H1 (cell line): ENCODE results near the gene RALY. TPM values are rescaled to one million over a fixed set of nuclear protein-coding genes. Genes with fewer than 3 reads are reported as not detected.

Experiments used
- CTCF ChIA-PET: fragments of 300-600 bp; sonication (Branson Sonifier 250); formaldehyde crosslinking; loops from one replicate; lab custom pipeline; 2021; ENCODE audit not compliant: partially characterized antibody; lab: Charles Lee
- POLR2A ChIA-PET: fragments of 300-600 bp; sonication (Branson Sonifier 250); formaldehyde crosslinking; loops from one replicate; lab custom pipeline; 2021; ENCODE audit warnings: inconsistent platforms; ENCODE audit not compliant: partially characterized antibody; lab: Charles Lee
- DNase-seq, 2 experiments: peaks; one replicate each; pipeline versions ENCODE4 v3.0.0 to v3.0.0-alpha.2; 2010 to 2022; ENCODE audit warnings: low spot score in 2 of 2, low read depth in 1 of 2, mixed read lengths in 1 of 2
- FAIRE-seq: peaks from 2 replicates; lab custom pipeline; 2011; peaks lifted over from hg19 to GRCh38; lab: Jason Lieb, UNC
- H2AFZ ChIP-seq: 2 replicates; pipeline ENCODE4 v1.8.1; 2012; ENCODE audit warnings: low read length, inconsistent platforms
- H2AK5ac ChIP-seq: 2 replicates; pipeline ENCODE4 v1.6.1; 2013; ENCODE audit warnings: low read depth, low read length
- H2BK120ac ChIP-seq: replicated peaks from 2 replicates; pipeline ENCODE3; 2013; ENCODE audit warnings: low read depth, low read length, inconsistent platforms
- H2BK12ac ChIP-seq: 2 replicates; pipeline ENCODE4 v1.6.1; 2013; ENCODE audit warnings: low read depth, low read length
- H2BK15ac ChIP-seq: 2 replicates; pipeline ENCODE4 v1.6.1; 2013; ENCODE audit warnings: low read length
- H2BK20ac ChIP-seq: 2 replicates; pipeline ENCODE4 v1.6.1; 2013; ENCODE audit warnings: low read length
- H2BK5ac ChIP-seq: 2 replicates; pipeline ENCODE4 v1.6.1; 2013; ENCODE audit warnings: low read depth, low read length
- H3K14ac ChIP-seq: 2 replicates; pipeline ENCODE4 v1.6.1; 2013; ENCODE audit warnings: inconsistent platforms; ENCODE audit not compliant: insufficient read length
- H3K18ac ChIP-seq: 2 replicates; pipeline ENCODE4 v1.6.1; 2013; ENCODE audit warnings: low read length; ENCODE audit errors: extremely low read depth
- H3K23ac ChIP-seq: 2 replicates; pipeline ENCODE4 v1.6.1; 2013; ENCODE audit warnings: inconsistent platforms; ENCODE audit not compliant: insufficient read length
- H3K23me2 ChIP-seq: 2 replicates; pipeline ENCODE4 v1.6.1; 2013; ENCODE audit warnings: low read depth, low read length
- H3K27ac ChIP-seq: 2 replicates; pipeline ENCODE4 v1.6.1; 2011; ENCODE audit warnings: low read depth, low read length, inconsistent platforms
- H3K27me3 ChIP-seq, 4 experiments: replicated peaks in 1 of 4; 1 replicate in 1 of 4; 2 replicates in 3 of 4; pipeline versions ENCODE4 v1.6.1 to v1.8.1; 2011 to 2013; ENCODE audit warnings: low read length in 3 of 4, mild to moderate bottlenecking in 3 of 4, inconsistent platforms in 2 of 4, mixed read lengths in 2 of 4, moderate library complexity in 1 of 4; ENCODE audit not compliant: control insufficient read depth in 3 of 4, insufficient read depth in 3 of 4; ENCODE audit errors: extremely low read depth in 1 of 4
- H3K36me3 ChIP-seq, 4 experiments: 2 replicates each; pipeline versions ENCODE4 v1.6.1 to v1.8.1; 2011 to 2013; ENCODE audit warnings: mild to moderate bottlenecking in 4 of 4, low read length in 3 of 4, moderate library complexity in 2 of 4, control low read depth in 1 of 4, inconsistent platforms in 1 of 4; ENCODE audit not compliant: insufficient read depth in 4 of 4, control insufficient read depth in 2 of 4
- H3K4ac ChIP-seq: replicated peaks from 2 replicates; pipeline ENCODE3; 2013; ENCODE audit warnings: low read length, low read depth, mixed read lengths, inconsistent platforms; ENCODE audit not compliant: insufficient read length
- H3K4me1 ChIP-seq, 4 experiments: replicated peaks in 1 of 4; 1 replicate in 1 of 4; 2 replicates in 3 of 4; pipeline versions ENCODE4 v1.6.1 to v1.8.1; 2011 to 2013; ENCODE audit warnings: low read length in 3 of 4, inconsistent platforms in 2 of 4, mixed read lengths in 1 of 4; ENCODE audit not compliant: insufficient read depth in 4 of 4, control insufficient read depth in 3 of 4
- H3K4me2 ChIP-seq, 2 experiments: 2 replicates each; pipeline versions ENCODE4 v1.6.1 to v1.8.1; 2011 to 2013; ENCODE audit warnings: low read depth in 2 of 2, low read length in 2 of 2, control low read depth in 1 of 2, inconsistent platforms in 1 of 2, mild to moderate bottlenecking in 1 of 2; ENCODE audit not compliant: insufficient read depth in 1 of 2
- H3K4me3 ChIP-seq, 4 experiments: fragments of 200-600, 300-600 bp in 1 of 4; sonication (generic), shearing (Covaris generic), sonication (Bioruptor Twin) in 1 of 4; 2 replicates each; pipeline versions ENCODE4 v1.5.1 to v1.8.1; 2011 to 2016; ENCODE audit warnings: low read length in 4 of 4, low read depth in 3 of 4, control low read depth in 2 of 4, inconsistent platforms in 2 of 4, mild to moderate bottlenecking in 2 of 4, mixed read lengths in 1 of 4, moderate library complexity in 1 of 4; ENCODE audit not compliant: insufficient read depth in 2 of 4; ENCODE audit errors: extremely low read depth in 1 of 4
- H3K56ac ChIP-seq: replicated peaks from 2 replicates; pipeline ENCODE3; 2013; ENCODE audit warnings: low read depth, mild to moderate bottlenecking, mixed read lengths, low read length, inconsistent platforms; ENCODE audit not compliant: insufficient read length
- H3K79me1 ChIP-seq: 2 replicates; pipeline ENCODE4 v1.6.1; 2013; ENCODE audit warnings: low read depth, low read length, control low read depth
- H3K79me2 ChIP-seq, 2 experiments: 2 replicates each; pipeline versions ENCODE4 v1.6.1 to v1.8.1; 2012 to 2013; ENCODE audit warnings: low read length in 2 of 2, mild to moderate bottlenecking in 2 of 2, inconsistent platforms in 1 of 2; ENCODE audit not compliant: insufficient read depth in 2 of 2, control insufficient read depth in 1 of 2
- H3K9ac ChIP-seq, 4 experiments: replicated peaks in 1 of 4; 1 replicate in 1 of 4; 2 replicates in 3 of 4; pipeline versions ENCODE4 v1.6.1 to v1.8.1; 2011 to 2013; ENCODE audit warnings: low read depth in 3 of 4, low read length in 3 of 4, control low read depth in 2 of 4, mild to moderate bottlenecking in 2 of 4, moderate library complexity in 2 of 4, inconsistent platforms in 1 of 4; ENCODE audit errors: extremely low read depth in 1 of 4
- H3K9me3 ChIP-seq, 2 experiments: 2 replicates each; pipeline versions ENCODE4 v1.6.1 to v1.8.1; 2012 to 2013; ENCODE audit warnings: mild to moderate bottlenecking in 2 of 2, moderate library complexity in 2 of 2, control low read depth in 1 of 2, inconsistent platforms in 1 of 2, low read depth in 1 of 2, low read length in 1 of 2, mixed read lengths in 1 of 2; ENCODE audit not compliant: insufficient read depth in 2 of 2
- H4K20me1 ChIP-seq, 2 experiments: replicated peaks in 1 of 2; 2 replicates each; pipeline versions ENCODE3 to v1.8.1; 2011 to 2013; ENCODE audit warnings: inconsistent platforms in 2 of 2, low read length in 2 of 2, mild to moderate bottlenecking in 1 of 2; ENCODE audit not compliant: insufficient read depth in 2 of 2, control insufficient read depth in 1 of 2
- H4K5ac ChIP-seq: 2 replicates; pipeline ENCODE4 v1.6.1; 2013; ENCODE audit warnings: low read length, low read depth, mixed read lengths, inconsistent platforms; ENCODE audit not compliant: insufficient read length
- H4K8ac ChIP-seq: 2 replicates; pipeline ENCODE4 v1.8.0; 2013; ENCODE audit warnings: mild to moderate bottlenecking, moderate library complexity, low read length, inconsistent platforms; ENCODE audit not compliant: insufficient read depth; ENCODE audit errors: extremely low read depth
- H4K91ac ChIP-seq: replicated peaks from 2 replicates; pipeline ENCODE3; 2013; ENCODE audit warnings: low read length, mixed read lengths, inconsistent platforms; ENCODE audit not compliant: insufficient read length
- BACH1 ChIP-seq: IDR thresholded peaks from 2 replicates; pipeline ENCODE4 v1.6.1; 2012; ENCODE audit warnings: low read length, improper control_type of control experiment
- BRCA1 ChIP-seq: IDR thresholded peaks from 2 replicates; pipeline ENCODE4 v1.6.1; 2012; ENCODE audit warnings: low read depth, low read length, improper control_type of control experiment
- CEBPB ChIP-seq: IDR thresholded peaks from 2 replicates; pipeline ENCODE4 v1.6.1; 2012; ENCODE audit warnings: low read depth, low read length
- CREB1 ChIP-seq: IDR thresholded peaks from 2 replicates; pipeline ENCODE4 v1.6.1; 2012; ENCODE audit warnings: inconsistent platforms
- RFX5 ChIP-seq: IDR thresholded peaks from 2 replicates; pipeline ENCODE4 v1.6.1; 2011; ENCODE audit warnings: low read depth, low read length, improper control_type of control experiment, borderline replicate concordance
- SIRT6 ChIP-seq: IDR thresholded peaks from one replicate; pipeline ENCODE4 v1.7.1; 2012; ENCODE audit warnings: low read length, inconsistent platforms
- TAF7 ChIP-seq: optimal IDR thresholded peaks from 2 replicates; pipeline ENCODE3; 2011; ENCODE audit warnings: low read depth, mild to moderate bottlenecking, inconsistent platforms, low read length, moderate library complexity, borderline replicate concordance
- WGBS, 2 experiments: shearing (Covaris generic) in 1 of 2; methylation state at CpG; one replicate each; pipeline versions ENCODE4 v1.1.6 to v1.1.7; 2013 to 2015; ENCODE audit warnings: low lambda C conversion rate in 2 of 2, mixed read lengths in 2 of 2, inconsistent platforms in 1 of 2, low coverage in 1 of 2, missing lambda C conversion rate in 1 of 2; ENCODE audit not compliant: insufficient replicate concordance in 2 of 2, insufficient coverage in 1 of 2, insufficient read length in 1 of 2; ENCODE audit errors: extremely low coverage in 1 of 2, missing lambda C conversion rate in 1 of 2; 5-methylcytosine and 5-hydroxymethylcytosine counted together
- polyA plus RNA-seq, 7 experiments: library from polyadenylated mRNA; depleted of rRNA in 3 of 7; stranded (reverse) in 5 of 7; unstranded in 2 of 7; fragments of >200 nt in 5 of 7; fragments of 200-250 nt in 2 of 7; gene quantifications; 1 replicate in 5 of 7; 2 replicates in 1 of 7; 4 replicates in 1 of 7; pipeline versions ENCODE4 v1.2.1 to v1.2.3, GENCODE V29; 2011 to 2013; ENCODE audit warnings: missing spikeins in 2 of 7, mixed read lengths in 2 of 7
- total RNA-seq: library from RNA; stranded (reverse); fragmentation: NEBNext Ultra II Directional; extraction: Animal tissue kit (Norgen Biotek cat#: 25700); gene quantifications from 2 replicates; pipeline ENCODE4 v1.2.1, GENCODE V29; 2021
- TF ChIP-seq, protein P1 (sequence below): IDR thresholded peaks from 2 replicates; pipeline ENCODE4 v1.6.1; 2012; ENCODE audit warnings: inconsistent platforms
- TF ChIP-seq, protein P2 (sequence below): IDR thresholded peaks from 2 replicates; pipeline ENCODE4 v1.6.1; 2012; ENCODE audit warnings: low read length, inconsistent platforms

Gene RALY
- total and polyA plus RNA-seq, 2 of the 8 experiments (the other 6 are each of a cell fraction or from before 2014, with no cell fraction given), result 133 to 148 TPM

DNA sequence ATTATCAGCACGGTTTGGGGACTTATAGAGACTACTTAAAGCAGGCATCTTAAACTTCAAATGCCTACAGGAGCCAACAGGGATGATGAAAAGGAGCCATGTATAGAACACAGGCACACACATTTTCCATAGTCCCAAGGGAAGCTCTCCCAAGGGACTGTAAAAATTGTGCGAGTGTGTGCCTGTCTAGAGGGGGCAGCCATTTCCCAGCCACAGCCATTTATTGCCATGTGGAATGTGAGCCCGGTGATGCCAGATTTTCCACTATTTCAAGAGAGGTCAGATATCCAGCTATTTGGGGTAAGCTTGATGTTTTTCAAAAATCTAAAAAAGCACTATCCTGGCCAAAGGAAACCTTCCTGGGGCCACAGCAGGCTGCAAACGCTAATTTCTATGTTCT lies 24.1 kb upstream of the RALY start:
- Histone ChIP-seq H2AFZ (no peak overlapping the region), H3K23me2 (no peaks in the 10 kb centered on the region), H3K4me1 (no peaks in the 10 kb centered on the region), H3K79me1 (no peaks in the 10 kb centered on the region), H4K20me1 (no peaks in the 10 kb centered on the region), H3K23ac (no peak overlapping the region), H3K4me2 (no peak overlapping the region), H3K79me2 (no peaks in the 10 kb centered on the region), H3K14ac (no peak overlapping the region), H2BK15ac (no peak overlapping the region), H2BK20ac (no peak overlapping the region), H3K4ac (no peak overlapping the region), H4K91ac (no peak overlapping the region), H2BK12ac (no peak overlapping the region), H3K9ac (peak overlapping the region in 1 of 4 experiments; percentile 27; a peak in 1 of 7 replicates), H4K5ac (no peak overlapping the region), H4K8ac (no peak overlapping the region), H3K56ac (no peak overlapping the region), H2AK5ac (no peak overlapping the region), H3K9me3 (no peaks in the 10 kb centered on the region), H3K27me3 (no peaks in the 10 kb centered on the region), H3K36me3 (no peaks in the 10 kb centered on the region), H2BK5ac (no peak overlapping the region), H3K18ac (no peak overlapping the region), H3K4me3 (no peak overlapping the region), H3K27ac (no peak overlapping the region), H2BK120ac (no peak overlapping the region)
- no peak for DNase-seq
- no peak for FAIRE-seq
- 82% methylated on average over 4 of the region's 4 CpGs; no CpG with 5 or more reads in 1 of the 2 experiments for WGBS, 2 experiments
- CTCF ChIA-PET, result interaction anchor here (1.0 to 1.5 kb wide), 7 partner anchors 11 to 100 kb away, joined by 3 to 6 read pairs (median 3); no protein-coding TSS in a partner anchor
- TF ChIP-seq, protein P1, sequence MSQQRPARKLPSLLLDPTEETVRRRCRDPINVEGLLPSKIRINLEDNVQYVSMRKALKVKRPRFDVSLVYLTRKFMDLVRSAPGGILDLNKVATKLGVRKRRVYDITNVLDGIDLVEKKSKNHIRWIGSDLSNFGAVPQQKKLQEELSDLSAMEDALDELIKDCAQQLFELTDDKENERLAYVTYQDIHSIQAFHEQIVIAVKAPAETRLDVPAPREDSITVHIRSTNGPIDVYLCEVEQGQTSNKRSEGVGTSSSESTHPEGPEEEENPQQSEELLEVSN, result no peak
- TF ChIP-seq CREB1, result no peak
- TF ChIP-seq TAF7, result no peak
- TF ChIP-seq SIRT6, result no peak
- TF ChIP-seq BRCA1, result no peak
- TF ChIP-seq RFX5, result no peak
- no peak for TF ChIP-seq BACH1
- TF ChIP-seq, protein P2, sequence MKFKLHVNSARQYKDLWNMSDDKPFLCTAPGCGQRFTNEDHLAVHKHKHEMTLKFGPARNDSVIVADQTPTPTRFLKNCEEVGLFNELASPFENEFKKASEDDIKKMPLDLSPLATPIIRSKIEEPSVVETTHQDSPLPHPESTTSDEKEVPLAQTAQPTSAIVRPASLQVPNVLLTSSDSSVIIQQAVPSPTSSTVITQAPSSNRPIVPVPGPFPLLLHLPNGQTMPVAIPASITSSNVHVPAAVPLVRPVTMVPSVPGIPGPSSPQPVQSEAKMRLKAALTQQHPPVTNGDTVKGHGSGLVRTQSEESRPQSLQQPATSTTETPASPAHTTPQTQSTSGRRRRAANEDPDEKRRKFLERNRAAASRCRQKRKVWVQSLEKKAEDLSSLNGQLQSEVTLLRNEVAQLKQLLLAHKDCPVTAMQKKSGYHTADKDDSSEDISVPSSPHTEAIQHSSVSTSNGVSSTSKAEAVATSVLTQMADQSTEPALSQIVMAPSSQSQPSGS, result no peak
- no peak for TF ChIP-seq CEBPB
- POLR2A ChIA-PET, result interaction anchor here (2.5 kb wide), 1 partner anchor 24 kb away, joined by 12 read pairs; the partner anchor contains the start of gene RALY
